Right lobe of liver (tissue), 4 donors: ENCODE data around the gene MYO5B.

Source experiments
- POLR2A ChIP-seq: fragments of 450-650 bp; IDR thresholded peaks from one replicate; pipeline ENCODE4 v1.6.1; 2017; ENCODE audit warnings: antibody characterized with exemption, mild to moderate bottlenecking
- TF ChIP-seq, protein P1 (sequence below), 4 donors: fragments of 200-600 bp in 3 of 4; fragments of 450-650 bp in 1 of 4; IDR thresholded peaks; one replicate each; pipeline versions ENCODE4 v1.5.1 to v1.8.0; 2016 to 2022; ENCODE audit warnings: antibody characterized with exemption in 4 of 4, mild to moderate bottlenecking in 2 of 4
- donor health status: DM: no; HTN: no; CAD: no.
- donor health status: DM: no; HTN: no; CAD: no.
- donor health status: DM: no; HTN: yes; CAD: no.

DNA sequence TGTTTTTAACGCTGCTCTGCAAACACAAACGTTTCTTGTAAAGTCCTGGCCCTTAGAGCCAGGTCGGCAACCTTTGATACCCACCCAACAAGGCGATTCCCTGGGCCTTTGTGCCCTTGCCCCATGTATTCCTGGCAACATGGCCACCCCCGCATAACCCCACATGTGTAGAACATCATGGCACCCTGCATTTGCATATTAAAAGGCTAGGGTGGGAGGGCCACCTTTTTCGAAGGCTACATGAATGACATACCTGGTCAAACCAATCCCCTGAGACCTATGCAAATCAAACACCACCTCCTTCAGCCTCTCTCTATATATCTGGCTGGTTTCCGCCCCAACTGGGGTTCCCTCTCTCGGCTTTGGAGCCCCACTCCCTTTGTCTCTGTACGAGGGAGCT, 105.2 kb downstream of the MYO5B start:
- TF ChIP-seq, protein P1, sequence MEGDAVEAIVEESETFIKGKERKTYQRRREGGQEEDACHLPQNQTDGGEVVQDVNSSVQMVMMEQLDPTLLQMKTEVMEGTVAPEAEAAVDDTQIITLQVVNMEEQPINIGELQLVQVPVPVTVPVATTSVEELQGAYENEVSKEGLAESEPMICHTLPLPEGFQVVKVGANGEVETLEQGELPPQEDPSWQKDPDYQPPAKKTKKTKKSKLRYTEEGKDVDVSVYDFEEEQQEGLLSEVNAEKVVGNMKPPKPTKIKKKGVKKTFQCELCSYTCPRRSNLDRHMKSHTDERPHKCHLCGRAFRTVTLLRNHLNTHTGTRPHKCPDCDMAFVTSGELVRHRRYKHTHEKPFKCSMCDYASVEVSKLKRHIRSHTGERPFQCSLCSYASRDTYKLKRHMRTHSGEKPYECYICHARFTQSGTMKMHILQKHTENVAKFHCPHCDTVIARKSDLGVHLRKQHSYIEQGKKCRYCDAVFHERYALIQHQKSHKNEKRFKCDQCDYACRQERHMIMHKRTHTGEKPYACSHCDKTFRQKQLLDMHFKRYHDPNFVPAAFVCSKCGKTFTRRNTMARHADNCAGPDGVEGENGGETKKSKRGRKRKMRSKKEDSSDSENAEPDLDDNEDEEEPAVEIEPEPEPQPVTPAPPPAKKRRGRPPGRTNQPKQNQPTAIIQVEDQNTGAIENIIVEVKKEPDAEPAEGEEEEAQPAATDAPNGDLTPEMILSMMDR (IDR thresholded peaks at IDR 0.05): no peak
- TF ChIP-seq POLR2A: no peak
